ENCODE results near the gene BICC1.

DNA sequence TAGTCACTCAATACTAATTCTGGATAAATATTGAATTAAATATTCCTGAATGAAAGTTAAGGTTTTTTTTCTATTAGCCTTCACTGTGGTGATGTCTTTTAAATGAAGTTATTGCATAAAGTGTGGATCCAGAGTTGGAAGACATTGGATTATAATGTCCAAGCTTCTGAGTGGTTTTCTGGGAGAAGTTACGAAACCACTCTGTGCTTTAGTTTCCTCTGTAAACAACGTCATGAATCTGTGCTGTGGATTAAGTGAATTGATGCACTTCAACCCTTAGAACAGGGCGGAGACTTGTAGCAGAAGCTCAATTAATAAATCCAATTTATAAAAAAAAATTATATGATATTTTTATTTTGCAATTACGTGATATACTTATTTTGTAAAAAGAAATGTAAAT lies 271.7 kb downstream of the BICC1 start:
- TF ChIP-seq CTCF (IDR thresholded peaks at IDR 0.05; ENCODE audit: control extremely low read depth in 1 of 3, insufficient read depth in 1 of 3, low read depth in 1 of 3, low read length in 3 of 3) (no peak), CEBPB (IDR thresholded peaks at IDR 0.05; ENCODE audit: low read depth, low read length) (no peak), GABPA (IDR thresholded peaks at IDR 0.05; ENCODE audit: borderline replicate concordance, insufficient read depth, low read length) (no peak), EZH2 (IDR thresholded peaks at IDR 0.05; ENCODE audit: low read depth, low read length, severe bottlenecking) (no peak)
